Upper lobe of left lung (tissue), 4 donors: ENCODE measurements around the gene FBXW8.

Experiments used
- EP300 ChIP-seq, 4 donors: sonication (generic); formaldehyde crosslinking; IDR thresholded peaks; one replicate each; pipeline ENCODE4 v1.5.1; 2017; ENCODE audit warnings: antibody characterized with exemption in 4 of 4, control low read depth in 2 of 4
- POLR2A ChIP-seq, 4 donors: fragments of 450-650 bp; IDR thresholded peaks; one replicate each; pipeline ENCODE4 v1.5.1; 2016 to 2017; ENCODE audit warnings: antibody characterized with exemption in 4 of 4, mild to moderate bottlenecking in 2 of 4
- POLR2AphosphoS5 ChIP-seq, 2 donors: sonication (generic); formaldehyde crosslinking; IDR thresholded peaks; one replicate each; pipeline ENCODE4 v1.5.1; 2017; ENCODE audit warnings: antibody characterized with exemption in 2 of 2
- TF ChIP-seq, protein P1 (sequence below), 6 experiments: fragments of 450-650 bp in 4 of 6; fragments of 200-600 bp in 2 of 6; sonication (generic) in 2 of 6; IDR thresholded peaks; one replicate each; pipeline ENCODE4 v1.5.1; 2016 to 2019; ENCODE audit warnings: antibody characterized with exemption in 6 of 6

DNA sequence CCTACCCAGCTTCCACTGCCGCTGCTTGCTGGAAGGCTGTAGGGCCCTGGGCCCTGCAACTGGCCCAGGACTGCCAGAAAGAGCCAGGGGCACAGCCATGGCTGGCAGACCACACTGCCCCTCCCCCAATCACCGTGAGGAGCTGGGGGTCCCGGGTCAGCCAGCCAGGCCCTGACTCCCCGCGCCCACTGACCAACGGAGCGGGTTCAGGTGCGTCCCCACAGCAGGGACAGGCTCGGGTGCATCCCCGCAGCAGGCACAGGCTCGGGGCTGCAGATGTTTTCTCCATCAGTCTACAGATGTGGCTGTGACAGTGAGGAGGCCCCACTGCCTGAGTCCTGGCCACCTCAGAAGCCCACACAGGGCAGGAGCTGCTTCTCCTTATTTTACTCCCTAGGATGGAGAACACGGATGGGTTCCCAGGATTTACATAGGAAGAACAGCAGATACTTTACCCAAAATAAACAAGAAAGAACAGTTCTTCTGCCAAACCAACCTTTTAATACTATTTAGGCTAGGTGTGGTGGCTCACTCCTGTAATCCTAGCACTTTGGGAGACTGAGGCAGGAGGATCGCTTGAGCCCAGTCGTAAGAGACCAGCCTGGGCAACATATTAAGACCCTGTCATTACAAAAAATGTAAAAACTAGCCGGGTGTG is 127.4 kb downstream of the FBXW8 start:
- TF ChIP-seq POLR2A (IDR thresholded peaks at IDR 0.05) (no peak), EP300 (IDR thresholded peaks at IDR 0.05) (no peak), POLR2AphosphoS5 (IDR thresholded peaks at IDR 0.05) (no peak)
- TF ChIP-seq, protein P1, sequence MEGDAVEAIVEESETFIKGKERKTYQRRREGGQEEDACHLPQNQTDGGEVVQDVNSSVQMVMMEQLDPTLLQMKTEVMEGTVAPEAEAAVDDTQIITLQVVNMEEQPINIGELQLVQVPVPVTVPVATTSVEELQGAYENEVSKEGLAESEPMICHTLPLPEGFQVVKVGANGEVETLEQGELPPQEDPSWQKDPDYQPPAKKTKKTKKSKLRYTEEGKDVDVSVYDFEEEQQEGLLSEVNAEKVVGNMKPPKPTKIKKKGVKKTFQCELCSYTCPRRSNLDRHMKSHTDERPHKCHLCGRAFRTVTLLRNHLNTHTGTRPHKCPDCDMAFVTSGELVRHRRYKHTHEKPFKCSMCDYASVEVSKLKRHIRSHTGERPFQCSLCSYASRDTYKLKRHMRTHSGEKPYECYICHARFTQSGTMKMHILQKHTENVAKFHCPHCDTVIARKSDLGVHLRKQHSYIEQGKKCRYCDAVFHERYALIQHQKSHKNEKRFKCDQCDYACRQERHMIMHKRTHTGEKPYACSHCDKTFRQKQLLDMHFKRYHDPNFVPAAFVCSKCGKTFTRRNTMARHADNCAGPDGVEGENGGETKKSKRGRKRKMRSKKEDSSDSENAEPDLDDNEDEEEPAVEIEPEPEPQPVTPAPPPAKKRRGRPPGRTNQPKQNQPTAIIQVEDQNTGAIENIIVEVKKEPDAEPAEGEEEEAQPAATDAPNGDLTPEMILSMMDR (IDR thresholded peaks at IDR 0.05), result no peak
